IMR-90 (cell line): ENCODE results near the gene ACP1. TPM values are rescaled to one million over a fixed set of nuclear protein-coding genes. Genes with fewer than 3 reads are reported as not detected.

Experiments
- ATAC-seq: fragments of 200-7000 bp; cut with Tn5 transposase; 2 replicates; pipeline ENCODE4 v1.9.1; 2020; ENCODE audit warnings: low read depth, mild to moderate bottlenecking, moderate library complexity
- BruUV-seq: library from RNA; stranded (reverse); fragments of 400-500 nt; replicated peaks from 2 replicates; lab custom pipeline; 2021; lab: Mats Ljungman, UMichigan
- CTCF ChIA-PET: fragments of 300-600 bp; formaldehyde crosslinking; extraction: SDS; loops from one replicate; lab custom pipeline; 2021; ENCODE audit warnings: antibody characterized with exemption; lab: Yijun Ruan, JAX
- POLR2A ChIA-PET: fragments of 300-600 bp; sonication (Branson Sonifier 250); formaldehyde crosslinking; loops from one replicate; lab custom pipeline; 2022; ENCODE audit warnings: antibody characterized with exemption; ENCODE audit not compliant: unreplicated experiment; lab: Charles Lee
- DNase-seq: peaks from one replicate; pipeline ENCODE4 v3.0.0; 2013
- H2AFZ ChIP-seq: replicated peaks from 2 replicates; pipeline ENCODE3; 2013; ENCODE audit warnings: low read length, mild to moderate bottlenecking; ENCODE audit not compliant: poor library complexity
- H2AK5ac ChIP-seq: 2 replicates; pipeline ENCODE4 v1.6.1; 2013; ENCODE audit warnings: low read depth, low read length, inconsistent platforms
- H2AK9ac ChIP-seq: replicated peaks from 2 replicates; pipeline ENCODE3; 2013; ENCODE audit warnings: mild to moderate bottlenecking, low read depth, low read length, moderate library complexity; ENCODE audit not compliant: poor library complexity
- H2BK120ac ChIP-seq: 2 replicates; pipeline ENCODE4 v1.6.1; 2013; ENCODE audit warnings: low read depth, low read length, inconsistent platforms
- H2BK15ac ChIP-seq: 3 replicates; pipeline ENCODE4 v1.6.1; 2013; ENCODE audit warnings: low read depth, low read length, inconsistent platforms
- H2BK20ac ChIP-seq: 2 replicates; pipeline ENCODE4 v1.6.1; 2013; ENCODE audit warnings: low read depth, mild to moderate bottlenecking, inconsistent platforms, low read length, moderate library complexity
- H2BK5ac ChIP-seq: 2 replicates; pipeline ENCODE4 v1.6.1; 2013; ENCODE audit warnings: mild to moderate bottlenecking, low read depth, low read length, inconsistent platforms; ENCODE audit not compliant: poor library complexity, severe bottlenecking
- H3K14ac ChIP-seq: replicated peaks from 2 replicates; pipeline ENCODE4 v1.6.1; 2013; ENCODE audit warnings: low read depth, low read length, inconsistent platforms
- H3K18ac ChIP-seq: 2 replicates; pipeline ENCODE4 v1.6.1; 2013; ENCODE audit warnings: low read depth, low read length, control low read depth
- H3K23ac ChIP-seq: 2 replicates; pipeline ENCODE4 v1.6.1; 2013; ENCODE audit warnings: low read depth, low read length, inconsistent platforms
- H3K27ac ChIP-seq: 2 replicates; pipeline ENCODE4 v1.5.1; 2013; ENCODE audit warnings: mild to moderate bottlenecking, control low read depth, low read length; ENCODE audit not compliant: insufficient read depth
- H3K27me3 ChIP-seq: 2 replicates; pipeline ENCODE4 v1.6.1; 2013; ENCODE audit warnings: low read length; ENCODE audit not compliant: control insufficient read depth, insufficient read depth
- H3K36me3 ChIP-seq: 2 replicates; pipeline ENCODE4 v1.6.1; 2013; ENCODE audit warnings: low read length, mixed read lengths; ENCODE audit not compliant: control insufficient read depth, insufficient read depth
- H3K4ac ChIP-seq: 2 replicates; pipeline ENCODE4 v1.6.1; 2013; ENCODE audit warnings: low read depth, low read length, inconsistent platforms
- H3K4me1 ChIP-seq: 2 replicates; pipeline ENCODE4 v1.6.1; 2013; ENCODE audit warnings: low read length, mixed read lengths; ENCODE audit not compliant: control insufficient read depth, insufficient read depth
- H3K4me2 ChIP-seq: 2 replicates; pipeline ENCODE4 v1.6.1; 2013; ENCODE audit warnings: low read depth, mild to moderate bottlenecking, control low read depth, low read length, moderate library complexity
- H3K4me3 ChIP-seq: 2 replicates; pipeline ENCODE4 v1.5.1; 2013; ENCODE audit warnings: low read depth, mild to moderate bottlenecking, control low read depth, low read length, moderate library complexity; ENCODE audit not compliant: insufficient read depth
- H3K56ac ChIP-seq: 2 replicates; pipeline ENCODE4 v1.6.1; 2013; ENCODE audit warnings: low read length, inconsistent platforms; ENCODE audit not compliant: insufficient read depth; ENCODE audit errors: extremely low read depth
- H3K79me1 ChIP-seq, 2 experiments: 2 replicates each; pipeline ENCODE4 v1.6.1; 2013; ENCODE audit warnings: low read length in 2 of 2, inconsistent platforms in 1 of 2, low read depth in 1 of 2
- H3K9ac ChIP-seq: 2 replicates; pipeline ENCODE4 v1.6.1; 2013; ENCODE audit warnings: low read depth, low read length, control low read depth
- H3K9me1 ChIP-seq: 2 replicates; pipeline ENCODE4 v1.6.1; 2013; ENCODE audit warnings: low read length, inconsistent platforms; ENCODE audit not compliant: insufficient read depth
- H3K9me3 ChIP-seq: 2 replicates; pipeline ENCODE4 v1.6.1; 2013; ENCODE audit warnings: low read length; ENCODE audit not compliant: control insufficient read depth, insufficient read depth
- H4K20me1 ChIP-seq: 2 replicates; pipeline ENCODE4 v1.6.1; 2013; ENCODE audit warnings: low read length, inconsistent platforms; ENCODE audit not compliant: insufficient read depth
- H4K5ac ChIP-seq: 2 replicates; pipeline ENCODE4 v1.6.1; 2013; ENCODE audit warnings: mild to moderate bottlenecking, low read depth, low read length, control low read depth
- H4K8ac ChIP-seq, 2 experiments: 2 replicates each; pipeline ENCODE4 v1.6.1; 2013; ENCODE audit warnings: low read depth in 2 of 2, low read length in 2 of 2, control low read depth in 1 of 2, inconsistent platforms in 1 of 2
- H4K91ac ChIP-seq: 2 replicates; pipeline ENCODE4 v1.6.1; 2013; ENCODE audit warnings: low read depth, low read length, inconsistent platforms; ENCODE audit not compliant: insufficient read depth
- BHLHE40 ChIP-seq: fragments of 150-350 bp; IDR thresholded peaks from 2 replicates; pipeline ENCODE4 v1.6.1; 2016; ENCODE audit warnings: mild to moderate bottlenecking, low read depth, low read length
- CHD1 ChIP-seq: IDR thresholded peaks from 2 replicates; pipeline ENCODE4 v1.6.1; 2012; ENCODE audit warnings: low read depth, low read length, improper control_type of control experiment
- MAFK ChIP-seq: IDR thresholded peaks from 2 replicates; pipeline ENCODE4 v1.6.1; 2012; ENCODE audit warnings: low read depth, low read length, improper control_type of control experiment
- MXI1 ChIP-seq: IDR thresholded peaks from 2 replicates; pipeline ENCODE4 v1.6.1; 2012; ENCODE audit warnings: low read depth, mild to moderate bottlenecking, low read length, moderate library complexity, borderline replicate concordance
- RAD21 ChIP-seq: IDR thresholded peaks from 2 replicates; pipeline ENCODE4 v1.6.1; 2012; ENCODE audit warnings: low read length, improper control_type of control experiment
- RFX5 ChIP-seq: IDR thresholded peaks from 2 replicates; pipeline ENCODE4 v1.8.0; 2012; ENCODE audit warnings: low read depth, mild to moderate bottlenecking, low read length, moderate library complexity
- SMC3 ChIP-seq: fragments of 150-350 bp; IDR thresholded peaks from 2 replicates; pipeline ENCODE4 v1.6.1; 2016; ENCODE audit warnings: low read depth, mild to moderate bottlenecking, antibody characterized with exemption, low read length, moderate library complexity
- USF2 ChIP-seq: fragments of 150-350 bp; IDR thresholded peaks from 2 replicates; pipeline ENCODE4 v1.6.1; 2017; ENCODE audit warnings: mild to moderate bottlenecking, antibody characterized with exemption, low read length, low read depth
- WGBS, 2 experiments: methylation state at CpG; one replicate each; pipeline versions ENCODE4 v1.1.5 to v1.1.7; 2013; ENCODE audit warnings: missing lambda C conversion rate in 2 of 2; ENCODE audit not compliant: insufficient read length in 1 of 2; ENCODE audit errors: extremely low coverage in 2 of 2; 5-methylcytosine and 5-hydroxymethylcytosine counted together
- dilution Hi-C: fragments of 300-500 bp; cut with HindIII; formaldehyde crosslinking; loops from one replicate; pipeline ENCODE4 v1.14.3; 2018; ENCODE audit warnings: low sequenced_read_pairs; ENCODE audit not compliant: unreplicated experiment
- in situ Hi-C: fragments of 300-500 bp; cut with MboI; formaldehyde crosslinking; loops from 3 replicates; pipeline ENCODE4 v1.14.3; 2019; ENCODE audit warnings: low sequenced_read_pairs, inconsistent platforms, mixed read lengths
- intact Hi-C: fragments of 100-400 bp; cut with micrococcal nuclease; formaldehyde crosslinking; loops from 2 replicates; pipeline ENCODE4 v1.10.0; 2022
- polyA plus RNA-seq, 3 experiments: library from polyadenylated mRNA; depleted of rRNA; stranded (reverse); fragments of >200 nt; gene quantifications; 2 replicates each; pipeline ENCODE4 v1.2.3, GENCODE V29; 2012; ENCODE audit warnings: low replicate concordance in 1 of 3
- total RNA-seq: library from RNA; depleted of rRNA; stranded (reverse); fragments of >200 nt; gene quantifications from 2 replicates; pipeline ENCODE4 v1.2.3, GENCODE V29; 2012

ACP1 gene
- total and polyA plus RNA-seq, 2 of the 4 experiments (the other 2 are of a cell fraction): 85.7 to 104 TPM

- no peaks in the 10 kb centered on the region for H3K36me3 ChIP-seq
- no TSS peak for BruUV-seq
- no peak overlapping the region for H3K56ac ChIP-seq
- H2AK9ac ChIP-seq: no peak overlapping the region
- no peak overlapping the region for H3K4me2 ChIP-seq
- H3K14ac ChIP-seq: no peak overlapping the region
- no peaks in the 10 kb centered on the region for H3K27me3 ChIP-seq
- no peak overlapping the region for H2AFZ ChIP-seq
- TF ChIP-seq RFX5 (no peak), MXI1 (no peak), RAD21 (no peak), SMC3 (no peak), MAFK (no peak), BHLHE40 (no peak), USF2 (no peak), CHD1 (no peak)
- ChIA-PET CTCF (interaction anchor here (1.2 kb wide), 1 partner anchor 11 kb away, joined by 3 read pairs; no protein-coding TSS in a partner anchor), POLR2A (no interaction called here)
- H3K4me3 ChIP-seq: no peak overlapping the region
- H2BK120ac ChIP-seq: no peak overlapping the region
- H3K9me3 ChIP-seq: no peaks in the 10 kb centered on the region
- no peaks in the 10 kb centered on the region for H4K20me1 ChIP-seq
- H3K4ac ChIP-seq: no peak overlapping the region
- no peaks in the 10 kb centered on the region; the same call in 1 of the 2 replicates for H3K9me1 ChIP-seq
- peaks cover 5% of the 10 kb centered on the region for H3K4me1 ChIP-seq
- no peak overlapping the region for H3K27ac ChIP-seq
- no peak for DNase-seq
- intact Hi-C loops: no loop called here
- peaks cover 8% of the 10 kb centered on the region in 2 experiments; a peak in 3 of 4 replicates for H3K79me1 ChIP-seq
- no peak overlapping the region for H3K18ac ChIP-seq
- H2AK5ac ChIP-seq: no peak overlapping the region
- H4K91ac ChIP-seq: no peak overlapping the region
- ATAC-seq: no peak
- H3K9ac ChIP-seq: no peak overlapping the region
- H3K23ac ChIP-seq: no peak overlapping the region
- in situ Hi-C loops: no loop called here
- no CpG with 5 or more reads among the region's 2 CpGs for WGBS, 2 experiments
- no peak overlapping the region for H2BK15ac ChIP-seq
- H2BK20ac ChIP-seq: no peak overlapping the region
- H4K5ac ChIP-seq: no peak overlapping the region
- no peak overlapping the region for H4K8ac ChIP-seq
- dilution Hi-C loops: no loop called here
- H2BK5ac ChIP-seq: no peak overlapping the region
These were observed 6.9 kb upstream of the ACP1 start for GRCh38 chr2:257842-258241.
